ENCODE data around the gene PRKCG.

PRKCG gene

GRCh38 chr19:53900191-53900860 lies 18.3 kb downstream of the PRKCG start:
- no peak for DNase-seq

- peak; percentile 79 for DNase-seq
Observed at GRCh38 chr19:53903055-53903680, 21.2 kb downstream of the PRKCG start.

- peak; percentile 73 for DNase-seq
Observed at GRCh38 chr19:53904909-53905308, 22.9 kb downstream of the PRKCG start.

GRCh38 chr19:53905787-53906186 lies 23.8 kb downstream of the PRKCG start:
- no peak for DNase-seq

GRCh38 chr19:53906211-53907192 lies 24.5 kb downstream of the PRKCG start:
- DNase-seq = peak; percentile 47

- no peak for DNase-seq
Observed at GRCh38 chr19:53907193-53907581, 25.2 kb downstream of the PRKCG start.

- DNase-seq = no peak
Observed at GRCh38 chr19:53907690-53908089, 25.7 kb downstream of the PRKCG start.

GRCh38 chr19:53908106-53908934 lies 26.3 kb downstream of the PRKCG start:
- DNase-seq = peak; percentile 64

- DNase-seq = no peak
Observed at GRCh38 chr19:53908935-53909415, 27.0 kb downstream of the PRKCG start, which contains the start of gene CACNG7. Gene CACNG7, plus strand, starts transcription at chr19:53909278. Its CDS starts 3,554 bp downstream, at chr19:53912832.

GRCh38 chr19:53909471-53910169 lies 27.6 kb downstream of the PRKCG start:
- no peak for DNase-seq

- no peak for DNase-seq
Observed at GRCh38 chr19:53910170-53910518, 28.1 kb downstream of the PRKCG start.

GRCh38 chr19:53912653-53913052 lies 30.7 kb downstream of the PRKCG start:
- DNase-seq = peak; percentile 50

- DNase-seq = no peak
Observed at GRCh38 chr19:53915000-53915399, 33.0 kb downstream of the PRKCG start.

- no peak for DNase-seq
Observed at GRCh38 chr19:53916004-53916403, 34.0 kb downstream of the PRKCG start.

- DNase-seq = no peak
Observed at GRCh38 chr19:53917356-53917755, 35.4 kb downstream of the PRKCG start.

- DNase-seq = peak; percentile 84
Observed at GRCh38 chr19:53927739-53928138, 45.7 kb downstream of the PRKCG start.

- DNase-seq = no peak
Observed at GRCh38 chr19:53936029-53936428, 54.0 kb downstream of the PRKCG start.

GRCh38 chr19:53942001-53942786 lies 60.2 kb downstream of the PRKCG start:
- peak; percentile 62 for DNase-seq

- DNase-seq = no peak
Observed at GRCh38 chr19:53944416-53944815, 62.4 kb downstream of the PRKCG start.

- no peak for DNase-seq
Observed at GRCh38 chr19:53944933-53945332, 62.9 kb downstream of the PRKCG start.

- peak; percentile 57 for DNase-seq
Observed at GRCh38 chr19:53945441-53945840, 63.4 kb downstream of the PRKCG start.
